Stimulated activated CD8-positive, alpha-beta memory T cell treated with anti-CD3 and anti-CD28 coated beads, Interleukin-12 subunit alpha, Interleukin-12 subunit beta, amount 100 ng/mL, for 1 hour (primary cell): ENCODE measurements around the gene ESRP2.

ENCODE experiments used
- DNase-seq: peaks from one replicate; pipeline ENCODE4 v3.0.0-alpha.2; 2020; ENCODE audit warnings: low read depth

Gene ESRP2

GRCh38 chr16:68217506-68217905 is 18.4 kb downstream of the ESRP2 start:
- no peak for DNase-seq

GRCh38 chr16:68216240-68216639 is 19.7 kb downstream of the ESRP2 start:
- no peak for DNase-seq

- no peak for DNase-seq
These were observed 20.6 kb downstream of the ESRP2 start for GRCh38 chr16:68215302-68215701.

DNA sequence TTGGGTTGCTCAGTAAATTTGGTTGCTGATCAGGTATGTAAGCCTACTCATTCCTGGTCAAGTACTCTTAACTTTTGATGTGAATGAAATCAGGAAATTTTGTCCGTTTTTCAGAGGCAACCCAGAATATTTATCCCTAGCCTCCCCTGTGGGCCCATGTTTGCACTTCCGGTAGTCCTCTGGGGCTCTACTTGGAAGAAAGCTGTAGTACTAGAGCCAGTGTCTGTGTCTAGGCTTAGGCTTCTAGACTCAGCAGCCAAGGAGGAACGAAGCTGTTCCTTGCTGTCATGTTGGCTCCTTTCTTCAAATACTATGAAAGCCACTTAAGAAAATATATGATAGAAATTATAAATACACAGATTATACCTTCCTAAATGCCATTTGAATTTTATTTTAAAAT is 21.2 kb downstream of the ESRP2 start:
- no peak for DNase-seq

- no peak for DNase-seq
These were observed 29.7 kb downstream of the ESRP2 start for GRCh38 chr16:68206245-68206644.

GRCh38 chr16:68202091-68202519 is 33.8 kb downstream of the ESRP2 start:
- no peak for DNase-seq

DNA sequence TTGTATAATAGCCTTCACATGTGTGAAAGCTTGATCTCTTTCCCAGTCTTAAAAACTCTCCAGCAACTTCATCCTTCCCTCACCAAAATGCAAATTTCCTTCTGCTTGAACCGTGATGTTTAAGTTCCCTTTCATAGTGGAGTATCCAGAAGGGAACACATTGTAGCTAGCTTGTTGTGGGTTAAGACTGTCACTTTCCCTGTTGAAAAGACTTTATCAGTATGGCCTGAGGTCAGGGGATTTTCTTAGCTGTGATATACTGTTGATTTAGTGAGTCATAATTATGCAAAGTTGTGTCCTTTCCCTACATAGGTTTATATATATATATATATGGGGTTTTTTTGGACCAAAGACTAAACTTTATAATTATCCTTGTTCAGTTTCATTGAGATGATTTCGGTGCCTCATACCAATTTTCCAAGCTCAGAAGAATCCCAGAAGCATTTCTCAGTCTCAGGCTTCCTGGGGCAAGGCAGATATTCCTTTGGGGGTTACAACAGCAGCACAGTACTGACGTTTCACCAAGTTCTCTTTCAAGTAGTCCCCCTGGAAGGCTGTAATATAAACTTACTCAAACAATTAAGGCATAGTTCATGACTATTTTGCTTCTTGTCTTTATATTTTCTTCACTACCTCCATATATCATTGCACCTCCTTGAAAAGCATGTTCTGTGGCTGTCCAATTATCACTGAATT is 35.7 kb downstream of the ESRP2 start:
- DNase-seq = no peak

DNA sequence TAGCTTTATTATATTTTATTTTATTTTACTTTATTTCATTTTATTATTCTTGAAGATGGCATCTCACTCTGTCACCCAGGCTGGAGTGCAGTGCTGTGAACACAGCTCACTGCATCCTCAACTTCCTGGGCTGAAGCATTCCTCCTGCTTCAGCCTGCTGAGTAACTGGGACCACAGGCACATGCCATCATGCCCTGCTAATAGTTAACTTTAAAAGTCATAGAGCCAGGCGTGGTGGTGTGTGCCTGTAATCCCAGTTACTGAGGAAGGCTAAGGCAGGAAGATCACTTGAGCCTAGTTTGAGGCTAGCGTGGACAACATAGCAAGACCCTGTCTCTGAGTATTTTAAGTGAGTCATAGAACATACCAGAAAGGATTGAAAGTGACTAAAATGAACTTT is 38.7 kb downstream of the ESRP2 start:
- no peak for DNase-seq

DNA sequence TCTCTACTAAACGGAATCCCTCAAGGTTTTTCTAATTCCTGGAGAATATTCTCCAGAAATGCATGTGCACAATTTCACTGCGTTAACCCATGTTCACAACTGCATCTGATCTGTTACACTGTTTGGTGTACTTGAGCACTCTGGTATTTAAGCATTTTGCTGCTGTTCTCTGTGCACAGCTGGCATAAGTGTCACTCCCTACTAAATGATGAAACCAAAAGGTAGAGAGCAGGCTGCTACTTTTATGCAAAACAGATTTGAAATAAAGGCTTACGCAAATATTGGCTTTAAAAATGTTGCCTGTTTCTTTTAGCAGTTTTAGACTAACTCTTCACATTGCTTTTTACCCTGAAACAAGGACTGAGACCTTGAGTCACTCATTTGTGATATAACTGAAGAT is 41.7 kb downstream of the ESRP2 start:
- DNase-seq = no peak

DNA sequence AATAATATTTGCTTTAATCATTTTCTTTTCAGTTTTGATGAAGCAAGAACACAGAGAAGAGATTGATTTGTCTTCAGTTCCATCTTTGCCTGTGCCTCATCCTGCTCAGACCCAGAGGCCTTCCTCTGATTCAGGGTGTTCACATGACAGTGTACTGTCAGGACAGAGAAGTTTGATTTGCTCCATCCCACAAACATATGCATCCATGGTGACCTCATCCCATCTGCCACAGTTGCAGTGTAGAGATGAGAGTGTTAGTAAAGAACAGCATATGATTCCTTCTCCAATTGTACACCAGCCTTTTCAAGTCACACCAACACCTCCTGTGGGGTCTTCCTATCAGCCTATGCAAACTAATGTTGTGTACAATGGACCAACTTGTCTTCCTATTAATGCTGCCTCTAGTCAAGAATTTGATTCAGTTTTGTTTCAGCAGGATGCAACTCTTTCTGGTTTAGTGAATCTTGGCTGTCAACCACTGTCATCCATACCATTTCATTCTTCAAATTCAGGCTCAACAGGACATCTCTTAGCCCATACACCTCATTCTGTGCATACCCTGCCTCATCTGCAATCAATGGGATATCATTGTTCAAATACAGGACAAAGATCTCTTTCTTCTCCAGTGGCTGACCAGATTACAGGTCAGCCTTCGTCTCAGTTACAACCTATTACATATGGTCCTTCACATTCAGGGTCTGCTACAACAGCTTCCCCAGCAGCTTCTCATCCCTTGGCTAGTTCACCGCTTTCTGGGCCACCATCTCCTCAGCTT is 45.0 kb downstream of the ESRP2 start:
- DNase-seq = no peak

- DNase-seq = no peak
These were observed 45.8 kb downstream of the ESRP2 start for GRCh38 chr16:68190081-68190480.

- no peak for DNase-seq
These were observed 47.8 kb downstream of the ESRP2 start for GRCh38 chr16:68188170-68188569.

GRCh38 chr16:68187505-68187904 is 48.4 kb downstream of the ESRP2 start:
- no peak for DNase-seq

DNA sequence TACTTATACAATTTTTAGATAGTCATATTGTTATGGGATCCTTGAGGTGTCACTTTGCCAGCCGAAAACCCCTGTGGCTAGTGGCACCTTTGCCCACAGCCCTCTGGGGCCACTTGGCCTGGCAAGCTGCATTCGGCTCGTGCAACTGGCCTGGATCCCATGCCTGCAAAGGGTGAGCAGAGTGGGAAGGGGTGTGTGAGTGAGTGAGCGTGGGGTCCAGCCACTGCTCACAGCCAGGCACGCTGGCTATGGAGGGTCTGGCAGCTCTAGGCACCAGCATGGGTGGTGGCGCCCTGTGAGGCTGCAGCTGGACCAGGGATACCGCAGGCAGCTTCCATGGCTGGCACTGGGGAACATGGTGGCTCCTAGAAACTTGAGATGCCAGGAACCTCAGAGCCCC is 49.0 kb downstream of the ESRP2 start:
- DNase-seq = no peak

- DNase-seq = no peak
These were observed 52.9 kb downstream of the ESRP2 start for GRCh38 chr16:68183046-68183445.

GRCh38 chr16:68179855-68180254 is 56.1 kb downstream of the ESRP2 start:
- no peak for DNase-seq

GRCh38 chr16:68179196-68179795 is 56.6 kb downstream of the ESRP2 start:
- DNase-seq = no peak
